Activated T-cell treated with anti-CD3 and anti-CD28 coated beads for 1 hour (primary cell): ENCODE data around the gene SAMD4B.
"Not testable (repeated sequence)": the region's sequence is repeated elsewhere in the genome, so short reads cannot be mapped to it uniquely, and the experiment has no call there.

ENCODE experiments used
- DNase-seq: peaks from one replicate; pipeline ENCODE4 v3.0.0-alpha.2; 2020; ENCODE audit warnings: low read depth

Gene SAMD4B

GRCh38 chr19:39341719-39342604 lies at the start of gene SAMD4B:
Gene SAMD4B (plus strand): TSS chr19:39342421. CDS start chr19:39356894, 14,473 bp downstream.
- peak; percentile 98 for DNase-seq

GRCh38 chr19:39293394-39293793 lies 48.8 kb upstream of the SAMD4B start:
- no peak for DNase-seq

- DNase-seq: no peak
These were observed 46.1 kb upstream of the SAMD4B start, which contains the start of gene IFNL1 for GRCh38 chr19:39296055-39296645. Gene IFNL1 (plus strand): TSS chr19:39296407. CDS start chr19:39296422, 15 bp downstream.

- no peak for DNase-seq
These were observed 45.3 kb upstream of the SAMD4B start for GRCh38 chr19:39296906-39297305.

- peak; percentile 25 for DNase-seq
These were observed 44.1 kb upstream of the SAMD4B start for GRCh38 chr19:39297931-39298634.

- no peak for DNase-seq
These were observed 42.8 kb upstream of the SAMD4B start for GRCh38 chr19:39299404-39299803.

GRCh38 chr19:39299832-39300231 lies 42.4 kb upstream of the SAMD4B start:
- DNase-seq: no peak

GRCh38 chr19:39301021-39301420 lies 41.2 kb upstream of the SAMD4B start:
- no peak for DNase-seq

GRCh38 chr19:39301562-39301961 lies 40.7 kb upstream of the SAMD4B start:
- DNase-seq: no peak

GRCh38 chr19:39303373-39304184 lies 38.6 kb upstream of the SAMD4B start:
- no peak for DNase-seq

GRCh38 chr19:39304185-39304513 lies 38.1 kb upstream of the SAMD4B start:
- no peak for DNase-seq

- no peak for DNase-seq
These were observed 37.3 kb upstream of the SAMD4B start for GRCh38 chr19:39304701-39305571.

- no peak for DNase-seq
These were observed 36.1 kb upstream of the SAMD4B start for GRCh38 chr19:39306075-39306474.

- no peak for DNase-seq
These were observed 35.0 kb upstream of the SAMD4B start for GRCh38 chr19:39307046-39307821.

- DNase-seq: no peak
These were observed 34.2 kb upstream of the SAMD4B start for GRCh38 chr19:39307822-39308530.

GRCh38 chr19:39308531-39309304 lies 33.5 kb upstream of the SAMD4B start:
- no peak for DNase-seq

- not testable (repeated sequence) for DNase-seq
These were observed 32.9 kb upstream of the SAMD4B start for GRCh38 chr19:39309305-39309670.

- no peak for DNase-seq
These were observed 31.5 kb upstream of the SAMD4B start for GRCh38 chr19:39310558-39311311.
